PC-9 (cell line): ENCODE results near the gene LRRC56. TPM values are rescaled to one million over a fixed set of nuclear protein-coding genes. Genes with fewer than 3 reads are reported as not detected.

Source experiments
- BruUV-seq: library from RNA; stranded (reverse); fragments of 400-500 nt; replicated peaks from 2 replicates; lab custom pipeline; 2021; lab: Mats Ljungman, UMichigan
- CTCF ChIA-PET: fragments of 300-600 bp; sonication (Branson Sonifier 250); formaldehyde crosslinking; loops from one replicate; lab custom pipeline; 2022; ENCODE audit warnings: antibody characterized with exemption; lab: Charles Lee
- POLR2A ChIA-PET: fragments of 300-600 bp; sonication (Branson Sonifier 250); formaldehyde crosslinking; loops from one replicate; lab custom pipeline; 2022; ENCODE audit warnings: antibody characterized with exemption; ENCODE audit not compliant: unreplicated experiment; lab: Charles Lee
- DNase-seq, 2 experiments: peaks; one replicate each; pipeline versions ENCODE4 v3.0.0 to v3.0.0-alpha.2; 2015 to 2022; ENCODE audit warnings: mixed read lengths in 1 of 2
- H2AFZ ChIP-seq: fragments of 200-600 bp; sonication (generic); 2 replicates; pipeline ENCODE4 v1.8.1; 2017; ENCODE audit warnings: antibody characterized with exemption
- H3F3A ChIP-seq: fragments of 200-600 bp; sonication (generic); 2 replicates; pipeline ENCODE4 v1.8.1; 2017; ENCODE audit warnings: antibody characterized with exemption, mild to moderate bottlenecking, low read depth; ENCODE audit not compliant: insufficient read depth
- H3K27ac ChIP-seq: fragments of 200-600 bp; sonication (generic); 2 replicates; pipeline ENCODE4 v1.6.1; 2016; ENCODE audit warnings: mixed run types
- H3K27me3 ChIP-seq: fragments of 200-600 bp; sonication (generic); 2 replicates; pipeline ENCODE4 v1.6.1; 2016; ENCODE audit warnings: low read depth, mixed run types; ENCODE audit not compliant: insufficient read depth
- H3K36me3 ChIP-seq: fragments of 200-600 bp; sonication (generic); 2 replicates; pipeline ENCODE4 v1.6.1; 2016; ENCODE audit warnings: low read depth, mixed run types
- H3K4me1 ChIP-seq: fragments of 200-600 bp; sonication (generic); replicated peaks from 2 replicates; pipeline ENCODE4 v1.6.1; 2016; ENCODE audit warnings: mixed run types; ENCODE audit not compliant: insufficient read depth
- H3K4me2 ChIP-seq: fragments of 200-600 bp; sonication (generic); 2 replicates; pipeline ENCODE4 v1.6.1; 2017; ENCODE audit warnings: mixed run types
- H3K4me3 ChIP-seq: fragments of 200-600 bp; sonication (generic); 2 replicates; pipeline ENCODE4 v1.6.1; 2016; ENCODE audit warnings: mixed run types
- H3K79me2 ChIP-seq: fragments of 200-600 bp; sonication (generic); 2 replicates; pipeline ENCODE4 v1.6.1; 2017; ENCODE audit warnings: low read depth, mixed run types
- H3K9me2 ChIP-seq: fragments of 200-600 bp; sonication (generic); 2 replicates; pipeline ENCODE4 v1.8.1; 2017; ENCODE audit warnings: mild to moderate bottlenecking; ENCODE audit not compliant: insufficient read depth
- H3K9me3 ChIP-seq: fragments of 200-600 bp; sonication (generic); 2 replicates; pipeline ENCODE4 v1.8.1; 2016; ENCODE audit warnings: low read depth; ENCODE audit not compliant: insufficient read depth
- H4K20me1 ChIP-seq: fragments of 200-600 bp; sonication (generic); 2 replicates; pipeline ENCODE4 v1.8.1; 2017; ENCODE audit not compliant: insufficient read depth
- CTCF ChIP-seq: fragments of 200-600 bp; sonication (generic); conservative IDR thresholded peaks from 2 replicates; pipeline ENCODE4 v1.6.1; 2017; ENCODE audit warnings: mixed run types, antibody characterized with exemption, mild to moderate bottlenecking, moderate library complexity
- EZH2 ChIP-seq: fragments of 200-600 bp; sonication (generic); IDR thresholded peaks from 2 replicates; pipeline ENCODE4 v1.8.0; 2017; ENCODE audit warnings: antibody characterized with exemption, low read depth
- intact Hi-C: fragments of 100-400 bp; cut with micrococcal nuclease; formaldehyde crosslinking; loops from one replicate; pipeline ENCODE4 v1.10.0; 2022; ENCODE audit not compliant: unreplicated experiment
- total RNA-seq: library from RNA; stranded (reverse); gene quantifications from 2 replicates; pipeline ENCODE4 v1.2.3, GENCODE V29; 2021

The LRRC56 gene
- total RNA-seq, 1 experiment from 2014 or later = 5.0 TPM

DNA sequence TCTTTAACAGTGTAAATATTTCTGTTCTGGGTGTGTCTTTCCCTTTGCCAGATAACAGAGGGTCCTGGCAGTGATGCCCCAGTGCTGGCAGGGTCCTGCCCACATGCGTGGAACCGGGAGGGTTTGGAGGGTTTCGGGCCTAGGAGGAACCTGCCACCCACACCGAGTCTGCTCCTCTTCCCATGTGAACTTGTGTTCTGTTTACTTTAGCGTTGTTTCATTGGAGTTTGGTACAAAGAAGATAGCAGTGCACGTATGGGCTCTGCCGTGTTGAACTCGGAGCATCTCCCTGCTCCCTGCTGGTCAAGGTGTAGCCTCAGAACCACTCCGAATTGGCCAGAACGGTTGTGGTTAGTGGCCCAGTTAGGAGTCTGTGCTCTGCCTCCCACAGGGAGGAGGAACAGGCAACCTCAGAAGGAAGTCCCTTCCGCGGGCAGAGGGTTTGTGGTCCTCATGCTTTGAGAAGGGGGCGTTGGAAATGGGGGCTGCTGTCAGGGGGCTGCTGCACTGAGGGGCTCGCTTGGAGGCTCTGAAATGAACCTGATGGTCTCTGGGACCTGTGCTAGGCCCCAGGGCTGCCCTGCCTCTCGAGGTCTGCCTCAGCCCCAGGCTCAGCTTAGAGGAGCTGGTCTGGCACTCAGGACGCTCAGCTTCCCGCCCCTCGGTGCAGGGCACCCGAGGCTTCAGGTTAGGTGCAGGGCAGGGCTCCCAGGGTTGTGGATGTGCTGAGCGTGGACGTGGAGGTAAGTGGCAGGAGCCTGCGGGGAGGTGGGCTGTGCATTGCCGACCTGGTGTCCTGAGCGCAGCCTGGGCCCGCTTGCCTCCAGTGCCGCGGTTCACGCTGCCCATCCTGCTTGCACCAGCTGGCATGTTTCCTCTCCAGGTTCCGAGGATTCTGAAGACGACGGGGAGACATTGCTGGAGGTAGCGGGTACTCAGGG is 49.3 kb downstream of the LRRC56 start:
- ChIA-PET POLR2A (no interaction called here), CTCF (no interaction called here)
- intact Hi-C loops = no loop called here
- H2AFZ ChIP-seq = no peak overlapping the region
- no TSS peak for BruUV-seq
- H3F3A ChIP-seq = no peaks in the 10 kb centered on the region; the same call in 1 of the 2 replicates
- H3K79me2 ChIP-seq = peaks cover 3% of the 10 kb centered on the region
- no peak overlapping the region for H3K4me3 ChIP-seq
- no peak overlapping the region for H3K27ac ChIP-seq
- H3K9me3 ChIP-seq = no peaks in the 10 kb centered on the region
- no peaks in the 10 kb centered on the region for H3K9me2 ChIP-seq
- no peak for DNase-seq
- no peaks in the 10 kb centered on the region for H3K4me1 ChIP-seq
- H3K36me3 ChIP-seq = no peaks in the 10 kb centered on the region
- no peaks in the 10 kb centered on the region for H3K27me3 ChIP-seq
- H4K20me1 ChIP-seq = peaks cover 9% of the 10 kb centered on the region
- TF ChIP-seq EZH2 (no peak), CTCF (no peak)
- no peak overlapping the region for H3K4me2 ChIP-seq

DNA sequence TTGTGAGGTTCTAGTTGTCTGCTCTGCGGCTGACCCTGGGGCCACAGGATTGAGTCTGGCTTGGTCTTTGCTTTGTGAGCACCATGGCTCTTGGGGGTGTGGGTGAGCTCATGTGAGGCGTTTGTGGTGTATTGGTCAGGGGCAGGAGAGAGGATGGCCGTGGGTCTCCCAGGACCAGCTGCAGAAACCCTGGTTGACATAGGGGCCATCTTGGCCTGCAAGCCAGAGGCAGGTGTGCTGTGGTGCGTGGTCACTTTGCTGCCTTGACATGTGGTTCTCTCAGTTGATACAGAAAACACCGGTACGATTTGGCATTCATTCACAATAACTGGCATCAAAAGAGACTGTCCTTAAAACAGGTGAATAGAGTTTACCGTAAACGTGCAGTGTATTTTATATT is 50.2 kb downstream of the LRRC56 start:
- intact Hi-C loops = no loop called here
- H3K9me2 ChIP-seq = no peaks in the 10 kb centered on the region
- no peaks in the 10 kb centered on the region for H3K36me3 ChIP-seq
- ChIA-PET CTCF (no interaction called here), POLR2A (no interaction called here)
- H3F3A ChIP-seq = no peaks in the 10 kb centered on the region; the same call in 1 of the 2 replicates
- no peaks in the 10 kb centered on the region for H3K27me3 ChIP-seq
- H3K9me3 ChIP-seq = no peaks in the 10 kb centered on the region
- no peaks in the 10 kb centered on the region for H3K4me1 ChIP-seq
- no peak overlapping the region for H3K4me2 ChIP-seq
- no peak for DNase-seq
- BruUV-seq = no TSS peak
- no peak overlapping the region for H2AFZ ChIP-seq
- H3K27ac ChIP-seq = no peak overlapping the region
- H3K79me2 ChIP-seq = no peaks in the 10 kb centered on the region
- peaks cover 6% of the 10 kb centered on the region; the same call in 1 of the 2 replicates for H4K20me1 ChIP-seq
- no peak overlapping the region for H3K4me3 ChIP-seq
- TF ChIP-seq EZH2 = no peak
- no peak for TF ChIP-seq CTCF

DNA sequence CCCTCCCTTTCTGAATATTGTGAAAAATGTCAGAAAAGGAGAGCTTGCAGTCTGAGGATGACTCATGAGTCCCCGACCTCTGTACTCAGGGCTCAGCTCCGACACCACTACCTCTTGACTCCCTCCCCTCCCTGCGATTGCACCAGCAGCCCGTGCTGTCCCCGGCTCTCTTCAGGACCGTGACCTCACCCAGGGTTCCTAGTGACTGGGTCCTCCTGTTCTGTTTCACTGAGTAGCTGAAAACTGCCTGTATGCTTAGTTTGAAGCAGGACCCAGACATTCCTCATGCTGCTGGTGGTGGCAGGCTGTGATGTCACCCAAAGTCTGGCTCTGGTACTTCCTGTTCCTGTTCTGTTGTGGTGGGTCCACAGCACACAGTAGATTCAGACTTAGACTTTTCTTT is 50.7 kb downstream of the LRRC56 start:
- Histone ChIP-seq H3K4me2 (no peak overlapping the region), H3K9me2 (no peaks in the 10 kb centered on the region), H3K27ac (no peak overlapping the region), H3K9me3 (no peaks in the 10 kb centered on the region), H3K4me3 (no peak overlapping the region), H3K36me3 (no peaks in the 10 kb centered on the region), H4K20me1 (peaks cover 6% of the 10 kb centered on the region; the same call in 1 of the 2 replicates), H3K4me1 (no peaks in the 10 kb centered on the region), H3K79me2 (no peaks in the 10 kb centered on the region), H2AFZ (no peak overlapping the region), H3F3A (no peaks in the 10 kb centered on the region; the same call in 1 of the 2 replicates), H3K27me3 (no peaks in the 10 kb centered on the region)
- ChIA-PET POLR2A (no interaction called here), CTCF (no interaction called here)
- no TSS peak for BruUV-seq
- intact Hi-C loops = no loop called here
- DNase-seq = no peak
- no peak for TF ChIP-seq EZH2
- TF ChIP-seq CTCF = no peak
